ENCODE measurements around the gene IDUA.

The IDUA gene

DNA sequence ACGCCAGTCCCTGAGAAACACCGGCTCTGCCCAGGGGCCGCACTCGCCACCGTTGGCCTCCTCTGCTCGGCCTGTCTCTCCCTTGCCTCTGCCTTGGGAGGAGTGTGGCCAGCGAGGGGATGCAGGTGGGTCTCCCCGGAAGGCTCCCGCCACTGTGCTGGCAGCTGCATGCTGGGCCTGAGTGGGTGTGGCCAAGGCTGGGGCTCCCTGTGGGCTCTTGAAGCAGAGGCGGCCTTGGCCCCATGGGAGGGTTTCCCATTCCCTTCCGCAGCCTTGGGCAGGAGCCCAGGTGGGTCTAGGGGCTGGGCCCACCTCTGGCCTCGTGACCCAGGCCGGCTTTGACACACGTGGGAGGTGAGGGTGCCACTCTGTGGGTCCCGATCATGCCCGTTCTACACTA is 43.7 kb downstream of the IDUA start:
- DNase-seq (ENCODE audit: low read depth in 1 of 2, low spot score in 1 of 2): no peak

GRCh38 chr4:1031346-1031745 is 44.5 kb downstream of the IDUA start:
- DNase-seq (ENCODE audit: low read depth in 1 of 2, low spot score in 1 of 2): no peak

DNA sequence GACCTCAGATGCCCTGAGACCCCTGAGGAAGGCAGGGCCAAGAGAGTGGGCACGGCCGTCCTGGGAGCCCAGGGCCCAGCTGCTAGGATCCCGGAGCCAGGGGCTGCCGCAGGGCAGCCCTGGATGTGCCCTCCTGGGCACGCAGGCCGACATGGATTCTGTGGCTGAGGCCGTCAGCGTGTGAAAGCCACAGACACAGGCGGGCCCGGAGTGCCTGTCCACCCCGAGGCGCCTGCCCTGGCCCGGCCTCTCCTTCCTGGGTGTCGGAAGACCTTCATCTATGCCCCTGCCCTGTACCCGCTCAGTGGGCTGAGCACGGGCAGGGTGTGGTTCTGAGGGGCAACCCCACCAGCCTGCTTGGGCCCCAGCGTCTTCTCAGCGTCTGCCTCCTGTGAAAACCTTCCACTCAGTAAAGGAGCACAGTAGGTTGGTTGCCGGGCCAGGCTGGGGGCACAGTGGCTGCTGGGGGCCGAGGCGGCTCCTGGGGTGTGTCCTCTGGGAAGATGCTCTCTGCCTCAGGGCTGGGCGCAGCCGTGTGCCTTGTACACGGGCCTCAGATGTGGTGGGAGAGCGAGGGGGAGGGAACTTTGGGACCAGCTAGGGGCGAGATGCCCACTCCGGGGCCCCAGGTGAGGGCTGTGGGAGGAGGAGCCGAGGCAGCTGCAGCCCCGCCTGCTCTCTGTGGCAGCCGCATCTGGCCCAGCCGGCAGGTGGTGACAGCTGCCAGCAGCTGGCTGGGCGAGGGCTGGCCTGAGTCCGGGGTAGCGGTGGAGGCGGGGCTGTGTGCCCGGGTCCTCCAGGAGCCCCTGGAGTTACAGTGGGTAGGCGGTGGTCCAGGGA is 45.3 kb downstream of the IDUA start:
- no peak for DNase-seq (ENCODE audit: low read depth in 1 of 2, low spot score in 1 of 2)

DNA sequence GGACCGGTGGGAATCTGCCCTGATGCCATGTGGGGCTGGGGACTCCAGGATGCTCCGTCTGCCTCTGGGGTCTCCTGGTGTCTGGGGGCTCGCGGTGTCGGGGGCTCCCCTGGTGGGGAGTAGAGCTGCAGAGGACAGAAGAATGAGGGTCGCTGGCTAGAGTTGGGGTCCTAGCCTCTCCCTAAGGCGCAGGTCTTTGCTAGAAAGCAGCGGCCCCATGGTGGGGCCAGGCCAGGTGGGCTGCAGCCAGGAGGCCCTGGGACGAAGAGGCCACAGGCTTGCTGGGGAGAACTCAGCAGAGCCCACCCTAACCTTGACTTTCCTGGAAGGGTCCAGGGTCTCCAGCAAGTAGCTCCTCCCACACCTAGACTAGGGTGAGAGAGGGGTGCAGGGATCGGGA is 46.0 kb downstream of the IDUA start:
- no peak for DNase-seq (ENCODE audit: low read depth in 1 of 2, low spot score in 1 of 2)

GRCh38 chr4:1033840-1034551 is 47.2 kb downstream of the IDUA start:
- no peak for DNase-seq (ENCODE audit: low read depth in 1 of 2, low spot score in 1 of 2)

- DNase-seq (ENCODE audit: low read depth in 1 of 2, low spot score in 1 of 2): no peak
Observed at GRCh38 chr4:1035510-1035909, 48.7 kb downstream of the IDUA start.

- no peak for DNase-seq (ENCODE audit: low read depth in 1 of 2, low spot score in 1 of 2)
Observed at GRCh38 chr4:1036095-1036494, 49.3 kb downstream of the IDUA start.

GRCh38 chr4:1036976-1037810 is 50.3 kb downstream of the IDUA start:
- DNase-seq (ENCODE audit: low read depth in 1 of 2, low spot score in 1 of 2): no peak

- DNase-seq (ENCODE audit: low read depth in 1 of 2, low spot score in 1 of 2): no peak
Observed at GRCh38 chr4:1038948-1039492, 52.2 kb downstream of the IDUA start.

DNA sequence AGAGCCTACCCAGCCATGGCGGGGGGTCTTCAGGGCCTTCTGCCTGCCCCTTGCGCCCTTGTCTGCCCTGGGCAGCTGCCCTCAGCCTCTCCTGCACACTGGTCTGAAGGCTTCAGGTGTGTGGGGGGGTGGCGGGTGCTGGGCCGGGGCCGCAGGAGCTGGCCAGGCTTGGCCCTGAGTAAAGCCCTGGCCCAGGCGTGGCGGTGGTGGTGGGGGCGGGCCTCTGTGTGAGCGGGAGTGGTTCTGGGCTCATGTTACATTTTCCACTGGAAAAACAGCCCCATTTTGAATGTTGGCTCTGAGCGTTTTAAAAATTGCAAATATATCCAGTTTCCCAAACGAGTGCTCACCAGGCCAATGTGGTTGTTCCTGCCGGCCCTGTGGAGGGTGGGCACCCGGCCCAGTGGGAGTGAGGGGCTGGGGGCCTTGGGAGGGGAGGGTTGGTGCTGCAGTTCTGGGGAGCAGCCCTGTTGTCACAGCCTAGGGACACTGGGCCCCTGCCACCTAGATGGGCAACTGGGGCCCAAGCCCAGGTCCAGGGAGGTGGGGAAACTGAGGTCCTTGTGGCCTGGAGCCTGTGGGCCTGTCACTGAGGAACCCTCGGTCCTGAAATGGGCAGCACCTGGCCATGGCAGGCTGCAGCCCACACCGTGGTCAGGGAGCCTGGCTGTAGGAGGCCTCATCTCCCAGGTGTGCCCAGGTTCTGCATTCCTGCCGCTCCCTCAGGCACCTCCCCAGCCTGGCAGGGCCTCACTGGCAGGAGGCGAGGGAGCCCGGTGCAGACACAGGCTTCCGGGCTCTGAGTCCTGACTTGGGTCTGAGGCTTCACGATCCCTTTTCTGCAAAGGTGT is 52.9 kb downstream of the IDUA start:
- DNase-seq (ENCODE audit: low read depth in 1 of 2, low spot score in 1 of 2): no peak

DNA sequence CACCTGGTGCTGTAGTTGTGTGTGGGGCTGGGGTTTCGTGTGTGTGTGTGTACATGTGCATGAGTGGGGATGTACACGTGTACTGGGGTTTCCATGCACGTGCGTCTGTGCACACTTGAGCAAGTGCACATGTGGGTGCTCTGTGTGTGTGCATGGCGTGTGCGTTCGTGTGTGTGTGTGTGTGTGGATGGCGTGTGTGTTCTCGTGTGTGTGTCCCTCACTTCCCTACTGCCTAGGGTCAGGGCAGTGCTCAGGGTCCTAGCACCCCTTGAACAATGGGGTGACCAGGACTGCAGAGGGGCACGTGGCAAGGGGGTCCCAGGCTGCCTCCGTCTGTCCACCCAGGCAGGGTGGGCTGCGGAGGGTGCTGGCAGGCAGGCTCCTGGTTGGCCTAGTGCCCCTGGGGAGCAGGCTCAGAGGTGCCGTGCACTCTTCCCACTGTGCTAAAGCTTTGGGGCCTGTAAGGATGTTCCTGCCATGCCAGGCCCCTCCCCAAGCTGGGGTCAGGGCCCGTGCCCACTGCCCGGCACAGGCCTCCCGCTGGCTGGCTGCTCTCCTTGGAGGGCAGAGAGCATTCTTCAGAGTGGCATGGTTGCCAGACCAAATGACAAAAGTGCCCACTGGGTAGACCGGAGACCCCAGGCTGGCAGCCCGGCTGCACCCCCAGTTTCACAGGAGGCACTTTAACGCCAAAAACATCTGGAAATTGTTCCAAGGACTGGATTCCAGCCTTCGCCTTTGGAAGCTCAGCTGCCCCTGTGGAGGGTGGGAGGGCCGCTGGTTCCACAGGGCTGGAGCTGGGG is 53.7 kb downstream of the IDUA start:
- no peak for DNase-seq (ENCODE audit: low read depth in 1 of 2, low spot score in 1 of 2)

DNA sequence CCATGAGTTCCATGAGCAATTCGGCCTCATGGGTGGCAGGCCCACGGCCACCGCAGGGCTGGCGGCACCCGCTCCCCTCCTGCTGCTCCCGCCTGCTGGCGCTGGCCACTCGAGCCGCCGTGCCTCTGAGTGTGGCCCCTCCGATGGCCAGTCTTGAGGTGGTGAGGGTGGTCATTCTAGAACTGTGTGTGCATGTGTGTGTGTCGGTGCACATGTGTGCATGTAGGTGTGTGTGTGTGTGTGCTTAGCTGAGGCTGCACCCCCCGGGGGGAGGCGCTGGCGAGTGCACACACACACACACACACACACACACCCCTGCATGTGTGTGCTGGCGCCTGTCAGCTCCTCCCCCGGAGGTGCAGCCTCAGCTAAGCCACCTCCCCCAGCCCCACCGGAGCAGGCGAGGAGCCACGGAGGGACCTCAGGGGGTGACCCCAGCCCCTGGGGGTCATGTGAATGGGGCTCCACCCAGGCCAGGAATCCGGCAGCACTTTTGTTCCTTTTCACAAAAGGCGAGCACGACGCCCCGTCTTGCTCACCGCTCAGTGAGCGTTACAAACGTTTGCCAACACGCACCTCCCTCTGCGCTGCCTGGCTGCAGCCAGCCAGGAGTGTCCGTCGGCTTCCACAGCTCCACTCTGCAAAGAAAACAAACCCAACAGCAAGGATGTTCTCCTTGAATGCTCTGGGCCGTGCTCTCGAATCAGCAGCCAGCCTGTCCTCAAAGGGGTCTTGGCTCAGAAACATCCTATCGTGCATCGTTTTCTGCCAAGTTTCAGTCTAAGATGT is 54.5 kb downstream of the IDUA start:
- no peak for DNase-seq (ENCODE audit: low read depth in 1 of 2, low spot score in 1 of 2)

DNA sequence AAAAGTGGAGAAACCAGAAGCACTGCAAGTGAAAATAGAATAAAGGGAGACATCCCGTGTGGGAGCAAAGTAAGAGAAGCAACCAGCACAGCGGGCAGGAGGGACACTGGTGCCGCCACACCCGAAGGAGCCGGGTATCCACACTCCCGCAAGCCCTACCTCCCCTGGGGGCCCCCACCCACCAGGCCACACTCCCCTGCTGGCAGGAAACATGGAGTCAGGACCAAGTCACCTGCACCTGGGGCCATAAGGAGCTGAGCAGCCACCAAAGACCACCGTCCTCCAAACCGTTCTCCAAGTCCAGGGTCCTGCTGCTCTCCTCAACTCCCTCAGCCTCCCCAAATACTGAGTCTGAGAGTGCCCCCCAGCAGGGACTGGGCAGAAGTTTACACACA is 55.1 kb downstream of the IDUA start:
- no peak for DNase-seq (ENCODE audit: low read depth in 1 of 2, low spot score in 1 of 2)

DNA sequence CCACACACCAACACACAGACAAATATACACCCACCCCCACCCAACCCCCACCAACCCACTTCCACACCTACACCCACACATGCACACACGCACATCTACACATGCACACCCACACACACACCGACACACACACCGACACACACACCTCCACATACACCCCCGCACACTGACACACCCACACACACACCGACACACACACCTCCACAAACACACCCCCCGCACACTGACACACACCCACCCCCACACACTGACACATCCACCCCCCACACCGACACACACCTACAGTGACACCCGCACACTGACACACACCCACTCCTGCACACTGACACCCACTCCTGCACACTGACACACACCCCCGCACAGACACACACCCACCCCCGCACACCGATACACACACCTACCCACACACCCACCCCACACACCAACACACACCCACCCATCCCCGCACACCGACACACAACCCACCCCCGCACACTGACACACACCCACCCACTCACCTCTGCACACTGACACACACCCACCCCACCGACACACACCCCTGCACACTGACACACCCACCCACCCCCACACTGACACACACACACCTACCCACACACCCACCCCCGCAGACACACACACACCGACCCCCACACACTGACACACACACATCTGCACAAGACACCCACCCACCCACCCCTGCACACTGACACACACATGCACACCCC is 55.7 kb downstream of the IDUA start:
- no peak for DNase-seq (ENCODE audit: low read depth in 1 of 2, low spot score in 1 of 2)

GRCh38 chr4:1043162-1043561 is 56.3 kb downstream of the IDUA start:
- DNase-seq (ENCODE audit: low read depth in 1 of 2, low spot score in 1 of 2): no peak

- no peak for DNase-seq (ENCODE audit: low read depth in 1 of 2, low spot score in 1 of 2)
Observed at GRCh38 chr4:1043651-1044468, 57.0 kb downstream of the IDUA start.

GRCh38 chr4:1044469-1045192 is 57.8 kb downstream of the IDUA start:
- no peak for DNase-seq (ENCODE audit: low read depth in 1 of 2, low spot score in 1 of 2)
